Ishikawa (cell line): ENCODE data around the gene ANO4.

ENCODE experiments used
- CREB1 ChIP-seq: IDR thresholded peaks from 2 replicates; pipeline ENCODE4 v1.6.1; 2012; ENCODE audit warnings: low read depth
- EGR1 ChIP-seq: IDR thresholded peaks from 2 replicates; pipeline ENCODE4 v1.6.1; 2012
- TCF12 ChIP-seq: IDR thresholded peaks from 2 replicates; pipeline ENCODE4 v1.6.1; 2012; ENCODE audit warnings: low read depth
- TF ChIP-seq, protein P1 (sequence below): IDR thresholded peaks from 2 replicates; pipeline ENCODE4 v1.6.1; 2012

- TF ChIP-seq, protein P1, sequence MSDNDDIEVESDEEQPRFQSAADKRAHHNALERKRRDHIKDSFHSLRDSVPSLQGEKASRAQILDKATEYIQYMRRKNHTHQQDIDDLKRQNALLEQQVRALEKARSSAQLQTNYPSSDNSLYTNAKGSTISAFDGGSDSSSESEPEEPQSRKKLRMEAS, result no peak
- no peak for TF ChIP-seq EGR1
- no peak for TF ChIP-seq CREB1
- no peak for TF ChIP-seq TCF12
These were observed 159.5 kb downstream of the ANO4 start for GRCh38 chr12:100954118-100954517.
